GM23338 (cell line): ENCODE data around the gene NLRC3. TPM values are rescaled to one million over a fixed set of nuclear protein-coding genes. Genes with fewer than 3 reads are reported as not detected.

ENCODE experiments used
- ATAC-seq: fragments of 200-7000 bp; cut with Tn5 transposase; 3 replicates; pipeline ENCODE4 v1.9.1; 2020
- DNase-seq: peaks from one replicate; pipeline ENCODE4 v3.0.0-alpha.2; 2015; ENCODE audit warnings: low spot score
- H2AFZ ChIP-seq: fragments of 200-600 bp; sonication (generic); 2 replicates; pipeline ENCODE4 v1.8.0; 2016; ENCODE audit warnings: antibody characterized with exemption, mild to moderate bottlenecking, moderate library complexity
- H3F3A ChIP-seq: fragments of 200-600 bp; sonication (generic); replicated peaks from 2 replicates; pipeline ENCODE4 v1.8.0; 2017; ENCODE audit warnings: antibody characterized with exemption, mixed run types, low read depth
- H3K27ac ChIP-seq: fragments of 200-600 bp; sonication (generic); 2 replicates; pipeline ENCODE4 v1.6.1; 2016; ENCODE audit warnings: low read depth
- H3K27me3 ChIP-seq: fragments of 200-600 bp; sonication (generic); 2 replicates; pipeline ENCODE4 v1.8.0; 2016; ENCODE audit warnings: mild to moderate bottlenecking, mixed run types, moderate library complexity; ENCODE audit not compliant: insufficient read depth
- H3K36me3 ChIP-seq: fragments of 200-600 bp; sonication (generic); 2 replicates; pipeline ENCODE4 v1.8.0; 2016; ENCODE audit warnings: mild to moderate bottlenecking; ENCODE audit not compliant: insufficient read depth
- H3K4me1 ChIP-seq: fragments of 200-600 bp; sonication (generic); 2 replicates; pipeline ENCODE4 v1.8.0; 2016; ENCODE audit warnings: mild to moderate bottlenecking, moderate library complexity; ENCODE audit not compliant: insufficient read depth
- H3K4me2 ChIP-seq: fragments of 200-600 bp; sonication (generic); 2 replicates; pipeline ENCODE4 v1.7.1; 2017; ENCODE audit warnings: mixed run types
- H3K4me3 ChIP-seq: fragments of 200-600 bp; sonication (generic); 2 replicates; pipeline ENCODE4 v1.6.1; 2016; ENCODE audit warnings: mixed run types
- H3K79me2 ChIP-seq: fragments of 200-600 bp; sonication (generic); replicated peaks from 2 replicates; pipeline ENCODE4 v1.8.0; 2017; ENCODE audit warnings: mild to moderate bottlenecking; ENCODE audit not compliant: insufficient read depth
- H3K9me2 ChIP-seq: fragments of 200-600 bp; sonication (generic); 2 replicates; pipeline ENCODE4 v1.8.0; 2017; ENCODE audit not compliant: insufficient read depth
- H4K20me1 ChIP-seq: fragments of 200-600 bp; sonication (generic); replicated peaks from 2 replicates; pipeline ENCODE4 v1.8.0; 2017; ENCODE audit warnings: mild to moderate bottlenecking; ENCODE audit not compliant: insufficient read depth
- H3K27ac Mint-ChIP-seq: 2 replicates; pipeline ENCODE4 v1.8.0; 2020; ENCODE audit warnings: inconsistent platforms, mild to moderate bottlenecking, moderate library complexity, mixed read lengths
- H3K27me3 Mint-ChIP-seq: 3 replicates; pipeline ENCODE4 v1.8.0; 2022; ENCODE audit warnings: low read depth, mild to moderate bottlenecking, moderate library complexity, mixed read lengths, inconsistent platforms; ENCODE audit not compliant: insufficient read depth, poor library complexity
- H3K36me3 Mint-ChIP-seq: 3 replicates; pipeline ENCODE4 v1.8.0; 2021; ENCODE audit warnings: low read depth, mild to moderate bottlenecking, inconsistent platforms, moderate library complexity, mixed read lengths
- H3K4me1 Mint-ChIP-seq: 3 replicates; pipeline ENCODE4 v1.8.0; 2020; ENCODE audit warnings: mild to moderate bottlenecking, inconsistent platforms, mixed read lengths
- H3K4me3 Mint-ChIP-seq: 3 replicates; pipeline ENCODE4 v1.8.0; 2021; ENCODE audit warnings: moderate library complexity, mild to moderate bottlenecking, inconsistent platforms, mixed read lengths
- H3K9me3 Mint-ChIP-seq: 3 replicates; pipeline ENCODE4 v1.8.0; 2020; ENCODE audit warnings: moderate library complexity, mild to moderate bottlenecking, inconsistent platforms, mixed read lengths
- CREB1 ChIP-seq: fragments of 250-450 bp; sonication (Bioruptor Pico); IDR thresholded peaks from 2 replicates; pipeline ENCODE4 v1.5.0; 2020; ENCODE audit warnings: low read depth, mild to moderate bottlenecking, moderate library complexity
- EZH2 ChIP-seq: fragments of 200-600 bp; sonication (generic); IDR thresholded peaks from one replicate; pipeline ENCODE4 v1.8.0; 2017; ENCODE audit warnings: antibody characterized with exemption, mild to moderate bottlenecking, low read depth; ENCODE audit not compliant: unreplicated experiment
- EZH2phosphoT487 ChIP-seq: fragments of 200-600 bp; sonication (generic); IDR thresholded peaks from one replicate; pipeline ENCODE4 v1.8.1; 2018; ENCODE audit warnings: antibody characterized with exemption; ENCODE audit not compliant: unreplicated experiment
- NANOG ChIP-seq: IDR thresholded peaks from 2 replicates; pipeline ENCODE4 v1.6.1; 2016; ENCODE audit warnings: antibody characterized with exemption, borderline replicate concordance
- POLR2AphosphoS5 ChIP-seq: IDR thresholded peaks from 2 replicates; pipeline ENCODE4 v1.6.1; 2016; ENCODE audit warnings: antibody characterized with exemption, low read depth
- REST ChIP-seq: IDR thresholded peaks from one replicate; pipeline ENCODE4 v1.6.1; 2018; ENCODE audit warnings: antibody characterized with exemption; ENCODE audit not compliant: unreplicated experiment
- STAT1 ChIP-seq: IDR thresholded peaks from one replicate; pipeline ENCODE4 v1.6.1; 2016; ENCODE audit warnings: antibody characterized with exemption; ENCODE audit not compliant: unreplicated experiment
- ZNF114 ChIP-seq: fragments of 250-450 bp; sonication (Bioruptor Pico); IDR thresholded peaks from 2 replicates; pipeline ENCODE4 v1.5.0; 2020; ENCODE audit warnings: mild to moderate bottlenecking, moderate library complexity
- ZNF331 ChIP-seq: fragments of 250-450 bp; sonication (Bioruptor Pico); IDR thresholded peaks from 2 replicates; pipeline ENCODE4 v1.5.0; 2020; ENCODE audit warnings: low read depth, mild to moderate bottlenecking, moderate library complexity
- ZNF462 ChIP-seq: fragments of 250-450 bp; sonication (Bioruptor Pico); IDR thresholded peaks from 2 replicates; pipeline ENCODE4 v1.5.0; 2020; ENCODE audit warnings: mild to moderate bottlenecking, moderate library complexity
- polyA plus RNA-seq: library from polyadenylated mRNA; unstranded; fragments of >200 nt; fragmentation: Nextera tagmentation; extraction: Ambion mirVana; gene quantifications from 2 replicates; pipeline ENCODE4 v1.2.1, GENCODE V29; 2016
- total RNA-seq: library from RNA; depleted of rRNA; stranded (reverse); fragments of >200 nt; shearing (Covaris generic); gene quantifications from 2 replicates; pipeline ENCODE4 v1.2.3, GENCODE V29; 2014
- TF ChIP-seq, protein P1 (sequence below), 2 experiments: fragments of 200-600 bp in 1 of 2; sonication (generic) in 1 of 2; conservative IDR thresholded peaks; 2 replicates each; pipeline versions ENCODE4 v1.5.1 to v1.6.1; 2016 to 2017; ENCODE audit warnings: antibody characterized with exemption in 2 of 2, low read depth in 2 of 2, mild to moderate bottlenecking in 2 of 2, moderate library complexity in 1 of 2

The NLRC3 gene
- total and polyA plus RNA-seq, 2 experiments from 2014 or later, result 0.11 to 0.49 TPM

GRCh38 chr16:3580251-3580651, 3.0 kb upstream of the NLRC3 start (continued):
- TF ChIP-seq REST, result no peak

DNA sequence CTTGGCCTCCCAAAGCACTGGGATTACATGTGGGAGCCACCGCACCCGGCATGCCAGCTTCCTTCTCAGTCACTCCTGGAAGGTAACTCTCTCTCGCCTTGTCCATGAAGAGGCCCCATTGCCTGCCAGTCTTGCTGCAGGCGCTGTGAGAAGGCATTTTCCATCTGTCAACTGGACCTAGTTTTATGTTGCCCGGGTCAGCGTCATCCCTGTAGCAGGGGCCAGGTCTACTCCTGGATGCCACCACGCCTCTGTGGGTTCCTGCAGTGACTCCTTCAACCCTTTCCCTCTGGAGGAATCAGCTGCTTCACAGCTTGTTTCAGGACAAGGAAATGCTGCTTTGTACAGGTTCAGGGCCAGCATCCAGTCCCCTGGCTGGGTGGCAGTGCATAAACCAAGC, 2.6 kb upstream of the NLRC3 start:
- H3F3A ChIP-seq, result no peaks in the 10 kb centered on the region
- H3K9me2 ChIP-seq, result no peaks in the 10 kb centered on the region
- H4K20me1 ChIP-seq, result no peaks in the 10 kb centered on the region
- Mint-ChIP-seq H3K9me3 (no peaks in the 10 kb centered on the region; the same call in 2 of the 3 replicates), H3K36me3 (peaks cover 22% of the 10 kb centered on the region; the same call in 2 of the 3 replicates), H3K27ac (no peak overlapping the region; the same call in 1 of the 2 replicates), H3K27me3 (peaks cover 2% of the 10 kb centered on the region), H3K4me3 (no peak overlapping the region), H3K4me1 (peaks cover 15% of the 10 kb centered on the region)
- H3K4me2 ChIP-seq, result no peak overlapping the region
- no peak overlapping the region for H3K27ac ChIP-seq
- no peak overlapping the region for H2AFZ ChIP-seq
- H3K36me3 ChIP-seq, result no peaks in the 10 kb centered on the region
- DNase-seq (no peak), ATAC-seq (no peak)
- no peaks in the 10 kb centered on the region for H3K4me1 ChIP-seq
- H3K79me2 ChIP-seq, result no peaks in the 10 kb centered on the region
- no peaks in the 10 kb centered on the region for H3K27me3 ChIP-seq
- no peak overlapping the region for H3K4me3 ChIP-seq
- TF ChIP-seq CREB1 (no peak), EZH2 (no peak), EZH2phosphoT487 (no peak), POLR2AphosphoS5 (no peak), NANOG (no peak), STAT1 (no peak), ZNF114 (CRISPR knock-in tag) (no peak), ZNF462 (CRISPR knock-in tag) (no peak), ZNF331 (CRISPR knock-in tag) (no peak)
- TF ChIP-seq, protein P1, sequence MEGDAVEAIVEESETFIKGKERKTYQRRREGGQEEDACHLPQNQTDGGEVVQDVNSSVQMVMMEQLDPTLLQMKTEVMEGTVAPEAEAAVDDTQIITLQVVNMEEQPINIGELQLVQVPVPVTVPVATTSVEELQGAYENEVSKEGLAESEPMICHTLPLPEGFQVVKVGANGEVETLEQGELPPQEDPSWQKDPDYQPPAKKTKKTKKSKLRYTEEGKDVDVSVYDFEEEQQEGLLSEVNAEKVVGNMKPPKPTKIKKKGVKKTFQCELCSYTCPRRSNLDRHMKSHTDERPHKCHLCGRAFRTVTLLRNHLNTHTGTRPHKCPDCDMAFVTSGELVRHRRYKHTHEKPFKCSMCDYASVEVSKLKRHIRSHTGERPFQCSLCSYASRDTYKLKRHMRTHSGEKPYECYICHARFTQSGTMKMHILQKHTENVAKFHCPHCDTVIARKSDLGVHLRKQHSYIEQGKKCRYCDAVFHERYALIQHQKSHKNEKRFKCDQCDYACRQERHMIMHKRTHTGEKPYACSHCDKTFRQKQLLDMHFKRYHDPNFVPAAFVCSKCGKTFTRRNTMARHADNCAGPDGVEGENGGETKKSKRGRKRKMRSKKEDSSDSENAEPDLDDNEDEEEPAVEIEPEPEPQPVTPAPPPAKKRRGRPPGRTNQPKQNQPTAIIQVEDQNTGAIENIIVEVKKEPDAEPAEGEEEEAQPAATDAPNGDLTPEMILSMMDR (conservative IDR thresholded peaks at IDR 0.05; ENCODE audit: low read depth in 2 of 2), result no peak
